Hematopoietic multipotent progenitor cell (in vitro differentiated cells): Measurements from ENCODE around the gene FAF1. TPM values are rescaled to one million over a fixed set of nuclear protein-coding genes. Genes with fewer than 3 reads are reported as not detected.

Source experiments
- DNase-seq, 3 donors: peaks; one replicate each; pipeline ENCODE4 v3.0.0-alpha.2; 2011 to 2015; ENCODE audit warnings: low read depth in 2 of 3, low spot score in 2 of 3
- total RNA-seq: library from RNA; depleted of rRNA; stranded (reverse); fragments of >200 nt; gene quantifications from one replicate; pipeline ENCODE4 v1.2.3, GENCODE V29; 2012

FAF1 gene
- total RNA-seq, 1 donor: 14.0 TPM

DNA sequence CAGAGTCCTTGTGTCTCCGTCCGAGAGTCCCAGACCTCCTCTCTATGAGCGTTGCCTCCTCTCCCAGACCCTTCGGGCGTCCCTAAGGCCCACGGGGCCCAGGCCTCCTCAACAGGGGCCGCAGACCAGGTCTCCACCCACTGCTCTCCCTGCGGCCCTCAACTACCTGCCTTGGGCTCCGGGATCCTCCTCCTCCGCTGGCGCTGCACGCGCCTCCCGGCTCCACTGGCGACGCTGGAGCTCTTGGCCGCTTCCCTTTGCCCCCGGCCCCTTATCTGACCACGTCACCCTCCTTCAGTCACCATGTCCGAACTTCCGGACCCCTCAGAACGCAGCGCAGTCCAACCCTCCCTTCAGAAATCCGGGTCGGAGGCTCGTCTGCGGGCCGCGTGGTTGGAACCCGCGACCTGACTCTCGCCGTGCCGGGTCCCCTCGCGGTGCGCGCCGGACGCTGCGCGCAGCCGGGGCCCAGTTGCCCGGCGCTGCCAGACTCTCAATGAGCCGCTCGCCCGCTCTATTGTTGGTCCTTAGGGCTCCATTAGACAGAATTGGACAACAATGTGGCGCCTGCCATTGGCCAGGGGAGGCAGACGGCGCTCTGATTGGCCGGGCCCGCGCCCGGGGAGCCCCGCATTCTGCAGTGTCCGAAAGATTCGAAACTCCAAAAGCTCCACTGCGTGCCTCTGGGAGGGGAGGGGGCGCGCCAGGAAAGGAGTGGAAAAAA, 537.0 kb downstream of the FAF1 start, which contains the start of gene DMRTA2:
Gene DMRTA2 (minus strand): TSS at position 498 of the 724 bp plus-strand sequence. CDS start 1,907 bp downstream, outside the sequence.
- peak in 1 of 3 donors; percentile 5 for DNase-seq

- DNase-seq: no peak
Measured at GRCh38 chr1:50422675-50422945, 537.5 kb downstream of the FAF1 start.

- DNase-seq: no peak
Measured at GRCh38 chr1:50421768-50422674, 538.0 kb downstream of the FAF1 start.

- peak in 1 of 3 donors; percentile 8 for DNase-seq
Measured at GRCh38 chr1:50421366-50421748, 538.7 kb downstream of the FAF1 start.

GRCh38 chr1:50420689-50421365, 539.2 kb downstream of the FAF1 start:
- peak in 2 of 3 donors; percentile 41 to 51 for DNase-seq

- no peak for DNase-seq
Measured at GRCh38 chr1:50419907-50420677, 540.0 kb downstream of the FAF1 start.

DNA sequence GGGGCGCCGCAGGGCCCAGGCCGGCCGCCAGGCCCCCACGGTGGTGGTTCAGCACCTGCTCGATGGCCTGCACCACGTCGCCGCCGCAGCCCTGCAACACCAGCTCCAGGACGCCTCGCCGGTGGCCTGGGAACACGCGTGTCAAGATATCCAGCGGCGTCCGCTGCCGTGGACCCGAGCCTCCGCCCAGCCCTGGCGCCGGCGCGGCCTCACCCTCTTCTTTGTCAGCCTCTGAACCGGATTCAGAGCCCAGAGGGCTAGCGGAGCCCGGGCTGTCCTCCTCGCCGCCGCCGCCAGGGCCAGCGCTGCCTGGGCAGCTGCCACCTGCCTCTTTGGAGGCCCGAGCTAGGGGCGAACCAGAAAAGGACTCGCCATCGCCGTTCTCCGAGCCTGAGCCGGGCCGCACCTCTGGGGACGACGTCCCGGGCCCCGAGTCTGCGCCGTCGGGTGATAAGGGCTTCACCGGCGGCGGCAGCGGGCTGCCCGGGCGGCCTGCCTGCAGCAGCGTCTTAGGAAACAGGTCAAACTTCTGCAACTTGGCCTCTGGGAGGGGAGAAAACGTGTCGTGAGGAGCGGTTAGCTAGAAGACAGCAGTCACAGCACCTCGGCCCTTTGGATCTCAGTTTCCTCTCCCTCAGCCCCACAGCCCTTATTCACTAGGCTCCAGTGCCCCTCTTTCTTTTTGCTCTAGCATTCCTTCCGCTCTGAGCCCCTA, 540.7 kb downstream of the FAF1 start:
- peak in 2 of 3 donors; percentile 26 to 29 for DNase-seq

- peak in 2 of 3 donors; percentile 25 to 32 for DNase-seq
Measured at GRCh38 chr1:50418600-50419109, 541.4 kb downstream of the FAF1 start.

DNA sequence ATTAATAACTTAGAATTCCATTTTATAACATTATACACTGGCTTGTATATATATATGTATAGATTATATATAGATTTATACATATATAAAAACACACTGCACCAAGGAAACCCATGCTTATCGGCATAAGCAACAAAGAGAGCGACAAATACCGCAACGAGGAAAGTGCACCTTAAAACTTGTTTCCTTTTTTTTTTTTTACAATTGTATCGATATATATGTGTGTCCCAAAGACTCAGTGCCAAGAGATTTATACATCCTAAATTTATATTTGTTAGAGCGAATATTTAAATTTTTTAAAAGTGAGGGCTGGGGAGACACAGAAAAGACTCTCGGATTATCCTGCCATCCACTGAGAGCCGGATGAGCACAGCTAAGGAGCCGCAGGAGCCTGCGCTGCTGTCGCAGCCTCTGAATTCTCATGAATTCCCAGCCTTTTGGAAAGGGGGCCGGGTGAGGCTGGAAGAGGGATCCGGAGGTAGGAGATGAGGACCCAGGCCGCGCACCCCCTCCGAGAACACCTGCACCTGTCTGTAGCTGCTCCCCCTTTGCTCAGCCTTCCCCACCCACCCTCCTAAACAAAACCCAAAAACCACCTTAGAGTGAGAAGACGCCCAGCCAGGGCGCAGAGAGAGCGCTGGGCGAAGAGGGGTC, 542.0 kb downstream of the FAF1 start:
- DNase-seq: no peak

DNA sequence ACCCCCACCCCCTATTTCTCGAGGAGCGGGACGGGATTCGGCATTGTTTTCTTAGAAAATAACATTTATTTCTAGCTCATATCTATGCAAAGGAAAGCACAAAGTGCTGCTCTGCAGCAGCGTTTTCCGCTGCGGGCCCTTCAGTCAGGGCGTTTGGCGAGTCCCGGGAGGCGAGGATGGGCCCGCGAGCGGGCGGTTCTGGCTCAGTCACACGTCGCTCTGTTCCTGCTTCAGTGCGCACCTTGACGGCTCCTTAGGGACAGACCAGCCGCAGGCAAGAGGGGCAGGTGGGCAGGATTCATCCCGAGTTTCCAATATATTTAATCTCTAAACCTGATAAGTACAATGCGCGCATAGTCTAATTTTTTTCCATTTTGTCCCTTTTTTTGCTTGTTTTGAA, 542.6 kb downstream of the FAF1 start:
- DNase-seq: no peak

GRCh38 chr1:50416553-50417453, 543.3 kb downstream of the FAF1 start:
- DNase-seq: peak in 2 of 3 donors; percentile 9 to 18

DNA sequence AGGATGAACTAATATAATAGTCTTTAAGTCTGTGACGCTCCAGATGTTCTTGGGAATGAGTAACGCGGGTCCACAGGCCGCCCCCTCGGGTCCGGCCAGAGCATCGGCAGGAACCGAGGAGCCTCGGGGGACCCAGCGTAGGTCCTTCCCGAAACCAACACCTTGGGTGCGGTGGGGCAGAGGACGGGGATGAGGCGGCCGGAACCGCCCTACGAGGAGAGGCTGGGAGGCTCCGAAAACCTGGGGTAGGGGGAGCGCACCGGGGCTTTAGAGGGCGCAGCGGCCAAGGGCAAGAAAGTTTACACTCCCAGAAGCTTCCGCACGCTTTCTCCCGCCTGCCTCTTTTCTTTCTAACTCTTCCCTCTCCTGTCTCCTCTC, 543.9 kb downstream of the FAF1 start:
- no peak for DNase-seq

GRCh38 chr1:50415235-50416149, 544.6 kb downstream of the FAF1 start:
- DNase-seq: peak in 1 of 3 donors; percentile 13

DNA sequence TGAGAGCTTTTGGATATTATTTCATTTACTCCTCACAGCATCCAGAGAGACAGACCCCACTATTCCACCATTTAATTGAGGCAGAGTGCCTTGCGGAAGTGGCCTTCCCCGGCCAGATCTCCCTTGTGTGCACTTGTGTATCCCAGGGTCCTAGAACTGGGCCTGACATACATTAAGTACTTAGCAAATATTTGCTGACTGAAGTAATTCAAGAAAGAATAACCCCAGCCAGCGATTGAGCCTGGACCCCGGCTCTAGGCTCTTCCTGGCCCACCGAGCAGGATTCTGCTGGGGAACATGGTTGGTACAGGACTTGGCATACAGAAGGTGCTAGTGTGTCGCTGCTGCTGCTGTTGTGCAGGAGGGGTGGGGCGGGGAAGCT, 545.2 kb downstream of the FAF1 start:
- DNase-seq: no peak

- no peak for DNase-seq
Measured at GRCh38 chr1:50412813-50413476, 547.1 kb downstream of the FAF1 start.

DNA sequence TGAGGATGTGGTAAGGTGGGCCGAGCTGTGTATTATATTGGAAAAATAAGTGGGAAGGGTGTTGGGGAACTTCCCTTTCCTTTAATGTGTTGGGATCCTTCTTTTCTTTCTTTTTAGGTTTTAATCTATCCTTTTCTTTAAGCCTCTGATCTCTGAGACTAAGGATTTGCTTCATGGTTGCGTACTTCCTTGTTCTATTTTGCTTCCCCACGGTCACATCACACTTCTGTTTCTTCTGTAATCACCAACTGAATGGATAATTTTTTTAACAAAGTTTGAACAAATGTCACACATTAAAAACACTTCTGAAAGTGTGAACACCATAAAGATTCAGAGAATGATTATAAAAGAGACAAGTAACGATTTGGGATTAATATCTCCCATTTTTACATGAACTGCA, 554.3 kb downstream of the FAF1 start:
- no peak for DNase-seq
